ENCODE data around the gene SLC34A3.
"Not testable (repeated sequence)": the region's sequence is repeated elsewhere in the genome, so short reads cannot be mapped to it uniquely, and the experiment has no call there.

SLC34A3 gene

DNA sequence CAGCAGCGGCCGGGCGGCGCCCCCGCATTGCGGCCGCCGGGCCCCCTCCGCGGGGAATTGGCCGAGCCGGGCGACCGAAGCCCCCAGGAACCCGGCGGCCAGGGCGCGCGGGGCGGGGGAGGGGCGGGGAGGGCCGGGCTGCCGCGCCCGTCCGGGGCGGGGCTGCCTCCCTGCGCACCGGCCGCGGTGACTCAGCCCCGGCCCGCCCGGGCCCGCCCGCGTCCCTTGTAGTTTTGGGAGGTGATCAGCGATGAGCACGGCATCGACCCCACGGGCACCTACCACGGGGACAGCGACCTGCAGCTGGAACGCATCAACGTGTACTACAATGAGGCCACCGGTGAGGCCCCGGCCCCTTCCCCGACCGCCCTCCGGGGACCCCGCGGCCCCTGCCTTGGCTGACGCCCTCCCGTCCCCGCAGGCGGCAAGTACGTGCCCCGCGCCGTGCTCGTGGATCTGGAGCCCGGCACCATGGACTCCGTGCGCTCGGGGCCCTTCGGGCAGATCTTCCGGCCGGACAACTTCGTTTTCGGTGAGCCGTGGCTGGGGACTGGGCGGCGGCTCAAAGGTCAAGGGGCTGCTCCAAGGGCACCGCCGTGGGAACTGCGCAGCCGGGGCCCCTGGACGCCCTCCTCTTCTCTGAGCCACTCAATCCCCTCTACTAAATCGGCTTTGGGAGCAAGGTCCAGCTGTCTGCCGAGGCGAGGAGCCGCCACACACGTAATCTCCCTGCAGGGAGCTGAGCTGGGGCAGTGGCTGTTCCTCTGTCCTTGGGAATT is 11.0 kb downstream of the SLC34A3 start:
- DNase-seq = peak in 6 of 58 donors; percentile 33 to 67 (median 55)

GRCh38 chr9:137242269-137243203 is 11.8 kb downstream of the SLC34A3 start:
- no peak for DNase-seq

DNA sequence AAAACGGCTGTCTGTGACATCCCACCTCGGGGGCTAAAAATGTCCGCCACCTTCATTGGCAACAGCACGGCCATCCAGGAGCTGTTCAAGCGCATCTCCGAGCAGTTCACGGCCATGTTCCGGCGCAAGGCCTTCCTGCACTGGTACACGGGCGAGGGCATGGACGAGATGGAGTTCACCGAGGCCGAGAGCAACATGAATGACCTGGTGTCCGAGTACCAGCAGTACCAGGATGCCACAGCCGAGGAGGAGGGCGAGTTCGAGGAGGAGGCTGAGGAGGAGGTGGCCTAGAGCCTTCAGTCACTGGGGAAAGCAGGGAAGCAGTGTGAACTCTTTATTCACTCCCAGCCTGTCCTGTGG is 12.5 kb downstream of the SLC34A3 start:
- DNase-seq = not testable (repeated sequence)

DNA sequence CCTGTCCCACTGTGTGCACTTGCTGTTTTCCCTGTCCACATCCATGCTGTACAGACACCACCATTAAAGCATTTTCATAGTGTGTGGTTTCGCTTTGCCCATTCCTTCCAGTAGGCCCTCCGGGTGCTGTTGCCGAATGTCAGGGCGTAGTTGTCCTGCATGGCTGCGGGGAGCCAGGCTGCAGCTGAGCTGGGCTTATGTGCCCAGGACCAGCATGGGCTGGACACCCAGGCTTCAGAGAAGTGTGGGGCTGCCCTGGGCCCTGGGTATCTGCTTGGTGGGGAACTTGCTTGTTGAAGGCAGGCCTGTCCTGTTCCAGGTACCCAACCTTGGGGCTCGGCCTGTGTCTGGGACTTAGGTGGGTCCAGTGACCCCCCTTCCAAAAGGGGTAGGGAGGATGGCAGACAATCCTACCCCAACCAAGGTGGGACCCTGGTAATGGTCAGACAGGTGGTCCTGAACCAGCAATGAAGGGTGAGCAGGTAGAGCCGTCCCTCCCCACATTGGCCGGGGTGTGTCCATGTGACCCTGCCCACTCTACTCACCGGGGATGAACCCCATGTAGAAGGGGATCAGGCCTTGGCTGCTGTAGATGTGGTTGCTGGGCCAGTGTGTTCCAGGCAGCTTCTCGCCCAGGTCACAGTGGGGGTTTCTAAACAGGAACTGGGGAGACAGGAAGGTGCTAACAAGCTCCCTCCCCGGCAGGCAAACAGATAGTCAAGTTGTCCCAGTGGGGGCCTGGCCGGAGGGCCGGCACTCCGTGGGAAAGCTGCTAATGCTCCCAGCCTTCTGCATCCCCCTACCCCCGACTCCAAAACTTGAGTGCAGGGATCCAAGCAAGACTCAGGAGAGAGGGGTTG is 13.2 kb downstream of the SLC34A3 start:
- no peak for DNase-seq

DNA sequence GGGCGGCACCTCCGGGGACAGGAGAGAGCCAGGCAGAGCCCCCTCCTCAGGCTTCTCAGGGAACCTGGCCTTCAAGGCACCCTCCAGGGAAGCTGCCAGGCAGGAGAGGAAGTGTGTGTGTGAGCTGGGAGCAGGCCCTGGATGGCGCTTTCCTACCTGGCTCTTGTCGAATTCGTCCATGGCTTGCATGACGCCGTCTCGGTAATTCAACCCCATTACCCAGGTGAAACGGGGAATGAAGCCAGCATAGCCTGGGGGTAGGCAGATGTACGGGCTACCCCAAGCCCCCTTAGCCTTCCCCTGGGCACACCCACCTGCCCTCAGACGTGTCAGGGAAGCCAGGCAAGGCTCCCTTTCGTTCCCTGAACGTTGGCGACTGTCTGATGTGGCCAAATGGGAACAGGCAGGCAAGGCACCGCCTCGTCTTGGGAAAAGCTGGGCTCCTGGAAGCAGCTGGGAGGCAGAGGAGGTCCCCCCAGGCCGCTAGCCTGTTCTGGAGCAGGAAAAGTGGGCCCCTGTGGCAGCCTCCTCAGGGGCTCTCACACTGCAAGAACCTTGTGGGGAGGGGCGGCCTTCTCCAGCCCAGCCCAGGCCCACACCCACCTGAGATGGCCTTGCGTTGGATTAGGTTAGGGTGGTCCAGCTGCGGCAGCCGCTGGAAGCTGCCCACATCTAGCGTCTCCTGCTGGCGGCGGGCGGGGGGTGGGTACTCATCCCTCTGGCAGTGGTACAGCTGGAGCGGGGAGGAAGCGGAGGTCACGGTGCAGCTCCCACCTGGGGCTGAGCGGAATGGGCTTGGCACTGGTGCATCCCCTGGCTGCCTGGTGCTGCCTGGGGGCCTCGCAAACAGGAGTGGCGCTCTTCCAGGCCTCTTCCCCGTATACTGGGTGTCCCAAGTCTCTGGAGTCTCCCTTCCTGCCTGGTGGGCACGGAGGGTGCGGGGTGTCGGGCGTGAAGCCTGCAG is 14.1 kb downstream of the SLC34A3 start:
- DNase-seq = no peak

- DNase-seq = no peak
Measured at GRCh38 chr9:137245450-137246421, 15.0 kb downstream of the SLC34A3 start.

DNA sequence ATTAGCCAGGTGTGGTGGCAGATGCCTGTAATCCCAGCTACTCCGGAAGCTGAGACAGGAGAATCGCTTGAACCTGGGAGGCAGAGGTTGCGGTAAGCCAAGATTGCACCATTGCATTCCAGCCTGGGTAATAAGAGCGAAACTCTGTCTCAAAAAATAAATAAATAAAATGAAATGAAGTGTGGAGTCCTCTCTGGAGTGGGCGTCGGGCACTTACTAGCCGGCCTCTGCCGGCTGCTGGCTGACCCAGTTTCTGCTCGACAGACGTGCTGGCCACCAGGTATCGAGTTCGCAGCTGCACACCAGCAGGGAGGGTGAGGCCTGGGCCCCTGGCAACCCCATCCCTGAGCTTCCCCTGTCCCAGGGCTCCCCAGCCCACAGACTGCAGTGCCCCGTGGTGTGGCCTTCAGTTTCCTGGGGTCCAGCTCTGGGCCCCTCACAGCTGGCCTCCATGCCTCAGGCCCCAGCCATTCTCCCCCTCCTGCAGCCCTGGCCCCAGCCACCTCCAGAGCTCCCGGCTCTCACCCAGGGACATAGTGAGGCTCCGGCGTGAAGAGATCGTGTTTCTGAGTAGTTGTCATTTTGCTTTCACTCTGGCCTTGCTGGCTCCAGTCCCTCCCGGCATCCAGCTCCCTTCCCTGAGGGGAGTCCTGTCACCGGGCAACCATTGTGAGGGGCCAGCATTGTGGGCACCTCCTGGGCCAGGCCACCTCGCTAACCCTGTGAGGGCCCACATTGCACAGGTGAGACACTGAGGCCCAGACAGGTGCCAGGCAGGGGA is 16.6 kb downstream of the SLC34A3 start:
- DNase-seq = no peak

- DNase-seq = no peak
Measured at GRCh38 chr9:137247916-137248175, 17.1 kb downstream of the SLC34A3 start.

DNA sequence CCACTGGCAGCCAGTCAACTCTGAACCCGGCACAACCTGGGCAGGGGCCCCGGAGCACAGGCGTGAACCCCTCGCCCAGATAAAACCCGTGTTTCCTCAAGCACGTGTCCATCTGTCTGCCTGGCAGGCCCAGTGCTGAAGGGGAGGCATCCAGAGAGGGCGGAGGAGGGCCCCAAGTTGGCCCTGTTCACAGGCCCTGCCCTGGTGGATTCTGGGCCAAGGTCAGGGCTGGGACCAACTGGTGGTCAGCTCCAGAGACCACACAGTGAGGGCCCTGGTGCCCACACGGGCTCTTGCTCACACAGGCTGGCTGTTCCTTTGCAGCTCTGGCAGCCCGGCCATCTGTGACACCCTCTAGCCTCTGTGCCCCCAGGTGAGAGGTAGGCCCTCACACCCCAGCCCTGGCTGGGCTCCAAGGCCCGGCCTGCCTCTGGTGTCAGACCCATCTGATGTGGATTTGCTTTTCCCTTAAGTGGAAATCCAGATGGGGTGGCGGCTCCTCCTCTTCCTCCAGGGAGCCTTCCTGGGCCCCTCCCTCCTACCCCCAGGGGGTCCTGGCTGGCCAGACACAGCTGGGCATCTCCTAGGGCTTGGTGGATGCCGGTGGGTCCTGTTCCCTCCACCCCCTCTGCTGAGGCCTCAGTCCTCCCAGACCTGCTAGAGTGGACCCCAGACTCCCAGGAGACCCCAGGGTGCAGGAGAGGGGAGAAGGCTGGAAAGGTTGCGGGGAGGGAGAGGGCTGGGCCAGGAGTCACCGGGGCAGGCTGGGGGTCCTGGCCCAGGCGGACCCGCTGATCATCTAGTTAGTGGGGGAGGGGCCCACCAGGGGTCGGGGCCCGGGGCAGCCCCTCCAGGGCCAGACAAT is 19.9 kb downstream of the SLC34A3 start:
- no peak for DNase-seq

GRCh38 chr9:137251194-137251461 is 20.4 kb downstream of the SLC34A3 start, which contains the start of gene STPG3:
STPG3 (plus strand) TSS chr9:137251286; CDS start chr9:137251287, 1 bp downstream.
- DNase-seq = no peak

- no peak for DNase-seq
Measured at GRCh38 chr9:137251490-137252268, 21.0 kb downstream of the SLC34A3 start.

GRCh38 chr9:137252555-137253506 is 22.1 kb downstream of the SLC34A3 start:
- DNase-seq = no peak

DNA sequence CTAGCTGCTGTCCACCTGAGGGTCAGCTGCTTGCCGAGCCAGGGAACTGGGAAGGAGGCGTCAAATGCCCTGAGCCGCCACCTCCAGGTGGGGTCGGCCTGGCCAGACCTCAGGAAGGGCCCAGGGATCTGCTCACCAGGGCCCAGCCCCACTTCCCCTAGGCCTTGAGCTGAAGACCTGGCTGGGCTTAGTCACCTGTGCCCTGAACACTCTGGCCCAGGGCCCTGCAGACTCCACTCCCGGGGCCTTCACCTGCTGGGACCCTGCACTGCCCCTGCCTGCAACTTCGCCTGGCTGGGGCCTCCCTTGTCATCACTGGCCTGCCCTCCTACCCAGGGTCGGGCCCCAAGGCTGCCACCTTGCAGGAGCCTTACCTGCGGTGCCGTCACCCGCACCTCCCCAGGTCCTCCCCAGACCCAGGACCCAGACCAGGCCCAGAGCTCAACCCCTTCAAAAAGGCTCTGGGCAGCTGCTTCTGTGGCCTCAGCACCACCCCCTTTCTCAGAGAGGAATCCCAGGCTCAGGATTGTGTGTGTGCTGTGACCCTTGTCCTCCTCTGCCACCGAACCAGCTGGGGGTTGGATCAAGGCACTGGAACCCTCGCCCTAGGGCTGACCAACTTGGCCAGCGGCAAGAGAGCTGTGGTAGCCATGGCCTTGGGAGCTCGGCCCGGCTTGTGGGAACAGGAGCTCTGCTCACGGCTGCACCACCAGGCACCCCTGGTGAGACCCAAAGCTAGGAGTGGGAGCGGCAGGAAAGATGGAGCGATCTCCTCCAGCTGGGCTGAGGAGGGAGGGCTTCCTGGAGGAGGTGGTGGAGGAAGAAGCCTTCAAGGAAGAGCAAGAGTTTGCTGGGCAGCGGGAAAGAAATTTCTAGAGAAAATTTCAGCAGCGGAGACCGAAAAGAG is 23.3 kb downstream of the SLC34A3 start:
- DNase-seq = peak in 1 of 58 donors; percentile 23

Measured in anterior cingulate cortex (tissue), 58 donors.